Mammary epithelial cell (primary cell): Measurements from ENCODE around the gene EXT2.

Experiments used
- CTCF ChIP-seq, 2 donors: IDR thresholded peaks in 1 of 2; conservative IDR thresholded peaks in 1 of 2; 2 replicates each; pipeline ENCODE4 v1.5.1; 2011 to 2012; ENCODE audit warnings: inconsistent platforms in 2 of 2, low read length in 2 of 2, mild to moderate bottlenecking in 2 of 2, control low read depth in 1 of 2, low read depth in 1 of 2; ENCODE audit not compliant: insufficient read depth in 1 of 2; ENCODE audit errors: extremely low read depth in 1 of 2
- EZH2 ChIP-seq: IDR thresholded peaks from 2 replicates; pipeline ENCODE4 v1.6.1; 2012; ENCODE audit warnings: low read length, inconsistent platforms, borderline replicate concordance

GRCh38 chr11:44263738-44264437 lies 168.4 kb downstream of the EXT2 start:
- no peak for TF ChIP-seq CTCF (conservative IDR thresholded peaks at IDR 0.05 in 1 of 2, IDR thresholded peaks at IDR 0.05 in 1 of 2; ENCODE audit: extremely low read depth in 1 of 2, insufficient read depth in 1 of 2, low read depth in 1 of 2, low read length in 2 of 2)
- TF ChIP-seq EZH2, result no peak
